Measurements from ENCODE around the gene KCNIP4. TPM values are rescaled to one million over a fixed set of nuclear protein-coding genes. Genes with fewer than 3 reads are reported as not detected.

Gene KCNIP4
- total RNA-seq, 4 donors from 2014 or later, result 1.3 to 11.1 TPM; not detected in 2

GRCh38 chr4:21709031-21709430 lies 239.5 kb downstream of the KCNIP4 start:
- Histone ChIP-seq H3K36me3 (no peaks in the 10 kb centered on the region), H3K4me1 (no peaks in the 10 kb centered on the region), H3K4me3 (no peak overlapping the region), H3K9me3 (no peaks in the 10 kb centered on the region), H3K27ac (no peak overlapping the region), H3K27me3 (no peaks in the 10 kb centered on the region)
- TF ChIP-seq CTCF (IDR thresholded peaks at IDR 0.05) (no peak), POLR2A (IDR thresholded peaks at IDR 0.05) (no peak)
- intact Hi-C loops (cut with DNase I; ENCODE audit: low total_unique reads), result no loop called here
- DNase-seq, result no peak

GRCh38 chr4:21699446-21699845 lies 249.1 kb downstream of the KCNIP4 start:
- Histone ChIP-seq H3K27me3 (no peaks in the 10 kb centered on the region), H3K9me3 (no peaks in the 10 kb centered on the region), H3K36me3 (no peaks in the 10 kb centered on the region), H3K4me3 (no peak overlapping the region), H3K27ac (no peak overlapping the region), H3K4me1 (peaks cover 0 to 5% of the 10 kb centered on the region in 2 donors)
- no peak for DNase-seq
- TF ChIP-seq POLR2A (IDR thresholded peaks at IDR 0.05), result no peak
- TF ChIP-seq CTCF (IDR thresholded peaks at IDR 0.05), result no peak
- intact Hi-C loops (cut with DNase I; ENCODE audit: low total_unique reads), result no loop called here

- TF ChIP-seq POLR2A (IDR thresholded peaks at IDR 0.05) (no peak), CTCF (IDR thresholded peaks at IDR 0.05) (no peak)
- Histone ChIP-seq H3K27me3 (no peaks in the 10 kb centered on the region), H3K36me3 (no peaks in the 10 kb centered on the region), H3K9me3 (no peaks in the 10 kb centered on the region), H3K27ac (no peak overlapping the region), H3K4me1 (peaks cover 0 to 5% of the 10 kb centered on the region in 2 donors), H3K4me3 (no peak overlapping the region)
- DNase-seq, result no peak
- intact Hi-C loops (cut with DNase I; ENCODE audit: low total_unique reads), result no loop called here
Observed at GRCh38 chr4:21697583-21697982, 251.0 kb downstream of the KCNIP4 start.

- intact Hi-C loops (cut with DNase I; ENCODE audit: low total_unique reads), result no loop called here
Observed at GRCh38 chr4:21695141-21695540, 253.4 kb downstream of the KCNIP4 start.

GRCh38 chr4:21692241-21692640 lies 256.3 kb downstream of the KCNIP4 start:
- DNase-seq, result no peak
- no peak overlapping the region for H3K4me3 ChIP-seq
- H3K27me3 ChIP-seq, result no peaks in the 10 kb centered on the region
- TF ChIP-seq CTCF (IDR thresholded peaks at IDR 0.05), result no peak
- TF ChIP-seq POLR2A (IDR thresholded peaks at IDR 0.05), result no peak
- H3K27ac ChIP-seq, result no peak overlapping the region
- H3K36me3 ChIP-seq, result no peaks in the 10 kb centered on the region
- intact Hi-C loops (cut with DNase I; ENCODE audit: low total_unique reads), result no loop called here
- no peaks in the 10 kb centered on the region for H3K9me3 ChIP-seq
- peaks cover 0 to 5% of the 10 kb centered on the region in 2 donors for H3K4me1 ChIP-seq

More at GRCh38 chr4:21695141-21695540, 253.4 kb downstream of the KCNIP4 start:
- Histone ChIP-seq H3K27ac (no peak overlapping the region), H3K27me3 (no peaks in the 10 kb centered on the region), H3K9me3 (no peaks in the 10 kb centered on the region), H3K36me3 (no peaks in the 10 kb centered on the region), H3K4me3 (no peak overlapping the region), H3K4me1 (peaks cover 0 to 5% of the 10 kb centered on the region in 2 donors)
- TF ChIP-seq CTCF (IDR thresholded peaks at IDR 0.05) (no peak), POLR2A (IDR thresholded peaks at IDR 0.05) (no peak)
- no peak for DNase-seq
